Astrocyte (in vitro differentiated cells and primary cell): ENCODE data around the gene FLT3LG. TPM values are rescaled to one million over a fixed set of nuclear protein-coding genes. Genes with fewer than 3 reads are reported as not detected.

Experiments
- DNase-seq: peaks from one replicate; pipeline ENCODE4 v3.0.0-alpha.2; 2010; ENCODE audit warnings: low read depth
- FAIRE-seq: peaks from 2 replicates; lab custom pipeline; 2011; peaks lifted over from hg19 to GRCh38; lab: Jason Lieb, UNC
- H2AFZ ChIP-seq: 2 replicates; pipeline ENCODE4 v1.6.0; 2012; ENCODE audit warnings: low read depth, low read length, inconsistent platforms
- H3K27ac ChIP-seq: 2 replicates; pipeline ENCODE4 v1.5.1; 2011; ENCODE audit warnings: low read depth, low read length, inconsistent platforms
- H3K27me3 ChIP-seq: 2 replicates; pipeline ENCODE4 v1.6.0; 2011; ENCODE audit warnings: low read length, inconsistent platforms; ENCODE audit not compliant: insufficient read depth
- H3K36me3 ChIP-seq: 2 replicates; pipeline ENCODE4 v1.5.1; 2011; ENCODE audit warnings: low read length, inconsistent platforms; ENCODE audit not compliant: insufficient read depth
- H3K4me1 ChIP-seq: 2 replicates; pipeline ENCODE4 v1.5.1; 2011; ENCODE audit warnings: low read length, inconsistent platforms; ENCODE audit not compliant: insufficient read depth
- H3K4me2 ChIP-seq: 2 replicates; pipeline ENCODE4 v1.6.0; 2012; ENCODE audit warnings: low read length, inconsistent platforms
- H3K4me3 ChIP-seq: 2 replicates; pipeline ENCODE4 v1.5.1; 2011; ENCODE audit warnings: low read depth, mild to moderate bottlenecking, low read length, inconsistent platforms; ENCODE audit not compliant: insufficient read depth
- H3K79me2 ChIP-seq: 2 replicates; pipeline ENCODE4 v1.6.0; 2012; ENCODE audit warnings: mild to moderate bottlenecking, low read length, inconsistent platforms; ENCODE audit not compliant: insufficient read depth
- H3K9ac ChIP-seq: 2 replicates; pipeline ENCODE4 v1.6.0; 2012; ENCODE audit warnings: mild to moderate bottlenecking, low read length, inconsistent platforms
- H3K9me3 ChIP-seq: 2 replicates; pipeline ENCODE4 v1.5.1; 2012; ENCODE audit warnings: low read depth, mild to moderate bottlenecking, low read length, inconsistent platforms; ENCODE audit not compliant: insufficient read depth
- H4K20me1 ChIP-seq: 2 replicates; pipeline ENCODE4 v1.6.0; 2012; ENCODE audit warnings: low read length, inconsistent platforms; ENCODE audit not compliant: insufficient read depth
- H3K27ac Mint-ChIP-seq: one replicate; pipeline ENCODE4 v1.8.0; 2021; ENCODE audit warnings: mild to moderate bottlenecking, mixed read lengths; ENCODE audit not compliant: unreplicated experiment
- H3K27me3 Mint-ChIP-seq: one replicate; pipeline ENCODE4 v1.8.0; 2021; ENCODE audit warnings: low read depth, mixed read lengths; ENCODE audit not compliant: unreplicated experiment
- H3K36me3 Mint-ChIP-seq: one replicate; pipeline ENCODE4 v1.8.0; 2021; ENCODE audit warnings: low read depth, mixed read lengths; ENCODE audit not compliant: unreplicated experiment
- H3K4me1 Mint-ChIP-seq: one replicate; pipeline ENCODE4 v1.8.0; 2021; ENCODE audit warnings: low read depth, mixed read lengths; ENCODE audit not compliant: unreplicated experiment
- H3K4me3 Mint-ChIP-seq: one replicate; pipeline ENCODE4 v1.8.0; 2021; ENCODE audit warnings: mild to moderate bottlenecking, moderate library complexity, mixed read lengths; ENCODE audit not compliant: unreplicated experiment
- H3K9me3 Mint-ChIP-seq: one replicate; pipeline ENCODE4 v1.8.0; 2021; ENCODE audit warnings: mild to moderate bottlenecking, mixed read lengths; ENCODE audit not compliant: unreplicated experiment
- EZH2 ChIP-seq: IDR thresholded peaks from 2 replicates; pipeline ENCODE4 v1.6.1; 2012; ENCODE audit warnings: mild to moderate bottlenecking, low read length, inconsistent platforms; ENCODE audit not compliant: insufficient read depth
- total RNA-seq: library from RNA; stranded (reverse); gene quantifications from 2 replicates; pipeline ENCODE4 v1.2.1, GENCODE V29; 2021
- TF ChIP-seq, protein P1 (sequence below): IDR thresholded peaks from 2 replicates; pipeline ENCODE4 v1.5.1; 2011; ENCODE audit warnings: low read depth, mild to moderate bottlenecking, inconsistent platforms, low read length, moderate library complexity; ENCODE audit not compliant: insufficient read depth

The FLT3LG gene
- total RNA-seq, 1 donor from 2014 or later, result not detected

DNA sequence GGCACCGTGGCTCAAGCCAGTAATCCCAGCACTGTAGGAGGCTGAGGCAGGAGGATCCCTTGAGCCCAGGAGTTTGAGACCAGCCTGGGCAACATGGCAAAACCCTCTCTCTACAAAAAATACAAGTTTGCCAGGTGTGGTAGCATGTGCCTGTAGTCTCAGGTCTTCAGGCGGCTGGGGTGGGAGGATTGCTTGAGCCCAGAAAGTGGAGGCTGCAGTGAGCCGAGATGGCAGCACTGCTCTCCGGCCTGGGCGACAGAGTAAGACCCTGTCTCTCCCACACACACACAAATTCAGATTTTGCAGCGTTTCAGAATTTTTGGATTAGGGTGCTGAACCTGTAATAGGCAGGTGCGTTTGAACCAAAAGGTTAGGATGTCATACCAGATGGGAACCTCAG lies 24.5 kb downstream of the FLT3LG start:
- H3K4me3 ChIP-seq, result peak overlapping the region; percentile 98
- no peak for FAIRE-seq
- no peaks in the 10 kb centered on the region for H3K9me3 Mint-ChIP-seq

GRCh38 chr19:49499030-49499670 lies 25.1 kb downstream of the FLT3LG start:
- FAIRE-seq (no peak), DNase-seq (no peak)
- Mint-ChIP-seq H3K9me3 (no peaks in the 10 kb centered on the region), H3K4me1 (peaks cover 22% of the 10 kb centered on the region), H3K27me3 (no peaks in the 10 kb centered on the region), H3K4me3 (peak overlapping the region; percentile 99), H3K36me3 (peaks cover 12% of the 10 kb centered on the region), H3K27ac (no peak overlapping the region)
- Histone ChIP-seq H4K20me1 (peaks cover 35% of the 10 kb centered on the region), H3K4me3 (no peak overlapping the region), H3K9me3 (no peaks in the 10 kb centered on the region), H2AFZ (no peak overlapping the region), H3K79me2 (peaks cover 32% of the 10 kb centered on the region), H3K9ac (peak overlapping the region; percentile 100), H3K27ac (no peak overlapping the region), H3K36me3 (peaks cover 16% of the 10 kb centered on the region), H3K27me3 (no peaks in the 10 kb centered on the region), H3K4me2 (peak overlapping the region; percentile 93), H3K4me1 (peaks cover 19% of the 10 kb centered on the region)
- TF ChIP-seq, protein P1, sequence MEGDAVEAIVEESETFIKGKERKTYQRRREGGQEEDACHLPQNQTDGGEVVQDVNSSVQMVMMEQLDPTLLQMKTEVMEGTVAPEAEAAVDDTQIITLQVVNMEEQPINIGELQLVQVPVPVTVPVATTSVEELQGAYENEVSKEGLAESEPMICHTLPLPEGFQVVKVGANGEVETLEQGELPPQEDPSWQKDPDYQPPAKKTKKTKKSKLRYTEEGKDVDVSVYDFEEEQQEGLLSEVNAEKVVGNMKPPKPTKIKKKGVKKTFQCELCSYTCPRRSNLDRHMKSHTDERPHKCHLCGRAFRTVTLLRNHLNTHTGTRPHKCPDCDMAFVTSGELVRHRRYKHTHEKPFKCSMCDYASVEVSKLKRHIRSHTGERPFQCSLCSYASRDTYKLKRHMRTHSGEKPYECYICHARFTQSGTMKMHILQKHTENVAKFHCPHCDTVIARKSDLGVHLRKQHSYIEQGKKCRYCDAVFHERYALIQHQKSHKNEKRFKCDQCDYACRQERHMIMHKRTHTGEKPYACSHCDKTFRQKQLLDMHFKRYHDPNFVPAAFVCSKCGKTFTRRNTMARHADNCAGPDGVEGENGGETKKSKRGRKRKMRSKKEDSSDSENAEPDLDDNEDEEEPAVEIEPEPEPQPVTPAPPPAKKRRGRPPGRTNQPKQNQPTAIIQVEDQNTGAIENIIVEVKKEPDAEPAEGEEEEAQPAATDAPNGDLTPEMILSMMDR, result no peak
- TF ChIP-seq EZH2, result no peak

More for the DNA sequence above, 24.5 kb downstream of the FLT3LG start:
- Mint-ChIP-seq H3K36me3 (peaks cover 12% of the 10 kb centered on the region), H3K27me3 (no peaks in the 10 kb centered on the region), H3K4me3 (peak overlapping the region; percentile 99), H3K4me1 (peaks cover 22% of the 10 kb centered on the region), H3K27ac (no peak overlapping the region)
- Histone ChIP-seq H3K9ac (peak overlapping the region; percentile 100), H4K20me1 (peaks cover 35% of the 10 kb centered on the region), H3K4me1 (peaks cover 19% of the 10 kb centered on the region), H2AFZ (no peak overlapping the region), H3K79me2 (peaks cover 32% of the 10 kb centered on the region), H3K27ac (no peak overlapping the region), H3K9me3 (no peaks in the 10 kb centered on the region), H3K4me2 (peak overlapping the region; percentile 93), H3K36me3 (peaks cover 16% of the 10 kb centered on the region), H3K27me3 (no peaks in the 10 kb centered on the region)
- DNase-seq, result no peak
- TF ChIP-seq, protein P1, result no peak
